GM21360 (cell line): ENCODE results near the gene SLC6A20.

Source experiments
- ATAC-seq: cut with Tn5 transposase; IDR thresholded peaks from one replicate; pipeline ENCODE4 v1.9.1; 2021; ENCODE audit warnings: mild to moderate bottlenecking, moderate library complexity; ENCODE audit not compliant: unreplicated experiment

Gene SLC6A20

DNA sequence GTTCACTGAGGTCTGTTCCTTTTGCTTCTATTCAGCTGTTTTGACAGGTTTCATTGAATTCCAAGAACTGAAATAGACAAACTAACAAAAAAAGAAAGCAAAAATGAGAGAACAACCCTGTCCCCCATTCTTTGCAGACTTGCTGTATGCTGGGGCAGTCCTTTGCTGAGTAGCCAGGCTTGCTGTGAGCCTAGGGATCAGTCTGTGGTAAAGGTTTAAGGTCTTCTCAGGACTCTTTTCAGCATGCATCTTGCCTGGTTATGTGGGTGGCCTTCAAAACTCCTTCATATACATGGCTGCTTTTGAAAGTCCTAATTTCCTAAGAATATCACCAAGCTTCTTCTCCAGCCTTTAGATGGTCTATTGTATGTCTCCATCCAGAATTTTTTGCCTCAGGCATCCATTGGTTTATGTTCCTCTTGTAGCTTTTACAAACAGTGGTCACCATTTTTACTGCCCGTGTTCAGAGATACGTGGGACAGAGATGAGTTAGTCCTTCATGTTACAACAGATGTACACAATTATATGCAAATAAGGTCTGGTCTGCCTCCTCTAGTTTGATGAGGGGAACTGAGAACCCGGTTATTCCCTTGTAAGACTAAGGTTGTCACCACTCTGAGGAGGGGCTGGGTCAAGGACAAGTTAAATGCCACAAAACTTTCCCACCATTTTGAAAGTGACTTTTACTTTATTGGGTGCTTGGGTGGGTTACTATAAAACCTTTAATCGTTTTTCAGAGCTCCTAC is 65.8 kb downstream of the SLC6A20 start:
- no peak for ATAC-seq

- no peak for ATAC-seq
Measured at GRCh38 chr3:45729614-45730013, 66.7 kb downstream of the SLC6A20 start.

DNA sequence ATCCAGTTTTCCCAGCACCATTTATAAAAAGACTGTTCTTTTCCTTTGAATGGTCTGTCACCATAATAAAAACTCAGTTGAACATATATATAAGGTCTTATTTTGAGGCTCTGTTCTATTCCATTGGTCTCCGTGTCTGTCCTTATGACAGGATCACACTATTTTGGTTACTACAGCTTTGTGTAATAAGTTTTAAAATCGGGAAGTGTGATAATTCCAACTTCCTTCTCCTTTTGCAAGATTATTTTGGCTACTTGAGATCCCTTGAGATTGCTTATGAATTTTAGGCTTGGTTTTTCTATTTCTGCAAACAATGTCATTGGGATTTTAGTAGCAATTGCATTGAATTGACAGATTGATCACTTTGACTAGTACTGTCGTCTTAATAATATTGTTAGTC is 71.4 kb downstream of the SLC6A20 start:
- ATAC-seq: no peak

- ATAC-seq: no peak
Measured at GRCh38 chr3:45719655-45720487, 76.5 kb downstream of the SLC6A20 start.

- ATAC-seq: no peak
Measured at GRCh38 chr3:45716790-45717336, 79.5 kb downstream of the SLC6A20 start.

DNA sequence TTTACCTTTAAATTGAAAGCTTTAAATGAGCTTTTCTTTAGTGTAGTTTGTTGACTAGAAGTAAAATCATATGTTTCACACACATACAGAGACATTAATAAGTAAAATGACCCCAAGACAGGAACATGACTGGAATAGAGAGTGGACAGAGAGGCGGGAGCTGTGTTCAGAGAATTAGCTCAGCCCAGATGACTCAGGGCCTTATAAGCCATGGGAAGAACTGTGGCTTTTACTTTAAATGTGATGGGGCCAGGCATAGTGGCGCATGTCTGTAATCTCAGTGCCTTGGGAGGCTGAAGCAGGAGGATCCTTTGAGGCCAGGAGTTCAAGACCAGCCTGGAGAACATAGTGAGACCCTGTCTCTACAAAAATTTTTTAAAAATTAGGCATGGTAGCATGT is 80.4 kb downstream of the SLC6A20 start:
- ATAC-seq: no peak

- ATAC-seq: no peak
Measured at GRCh38 chr3:45712434-45713110, 83.8 kb downstream of the SLC6A20 start.

GRCh38 chr3:45711931-45712330 is 84.4 kb downstream of the SLC6A20 start:
- ATAC-seq: no peak

GRCh38 chr3:45705839-45706808 is 90.2 kb downstream of the SLC6A20 start:
- no peak for ATAC-seq
